ENCODE data around the gene CXCL5.
"Not testable (repeated sequence)": the region's sequence is repeated elsewhere in the genome, so short reads cannot be mapped to it uniquely, and the experiment has no call there.

Gene CXCL5

GRCh38 chr4:73974352-73974751, 24.1 kb downstream of the CXCL5 start:
- DNase-seq (ENCODE audit: low read depth in 1 of 2, low spot score in 1 of 2) = no peak

GRCh38 chr4:73970945-73971344, 27.5 kb downstream of the CXCL5 start:
- no peak for DNase-seq (ENCODE audit: low read depth in 1 of 2, low spot score in 1 of 2)

GRCh38 chr4:73970011-73970410, 28.5 kb downstream of the CXCL5 start:
- no peak for DNase-seq (ENCODE audit: low read depth in 1 of 2, low spot score in 1 of 2)

- DNase-seq (ENCODE audit: low read depth in 1 of 2, low spot score in 1 of 2) = no peak
Measured at GRCh38 chr4:73967866-73968265, 30.6 kb downstream of the CXCL5 start.

GRCh38 chr4:73964862-73965611, 33.4 kb downstream of the CXCL5 start:
- no peak for DNase-seq (ENCODE audit: low read depth in 1 of 2, low spot score in 1 of 2)

GRCh38 chr4:73962724-73963123, 35.8 kb downstream of the CXCL5 start:
- DNase-seq (ENCODE audit: low read depth in 1 of 2, low spot score in 1 of 2) = no peak

GRCh38 chr4:73959041-73959440, 39.4 kb downstream of the CXCL5 start:
- not testable (repeated sequence) for DNase-seq (ENCODE audit: low read depth in 1 of 2, low spot score in 1 of 2)

GRCh38 chr4:73952352-73952751, 46.1 kb downstream of the CXCL5 start:
- no peak for DNase-seq (ENCODE audit: low read depth in 1 of 2, low spot score in 1 of 2)

GRCh38 chr4:73950376-73950920, 48.0 kb downstream of the CXCL5 start:
- not testable (repeated sequence) for DNase-seq (ENCODE audit: low read depth in 1 of 2, low spot score in 1 of 2)

- DNase-seq (ENCODE audit: low read depth in 1 of 2, low spot score in 1 of 2) = no peak
Measured at GRCh38 chr4:73948990-73949706, 49.3 kb downstream of the CXCL5 start.

DNA sequence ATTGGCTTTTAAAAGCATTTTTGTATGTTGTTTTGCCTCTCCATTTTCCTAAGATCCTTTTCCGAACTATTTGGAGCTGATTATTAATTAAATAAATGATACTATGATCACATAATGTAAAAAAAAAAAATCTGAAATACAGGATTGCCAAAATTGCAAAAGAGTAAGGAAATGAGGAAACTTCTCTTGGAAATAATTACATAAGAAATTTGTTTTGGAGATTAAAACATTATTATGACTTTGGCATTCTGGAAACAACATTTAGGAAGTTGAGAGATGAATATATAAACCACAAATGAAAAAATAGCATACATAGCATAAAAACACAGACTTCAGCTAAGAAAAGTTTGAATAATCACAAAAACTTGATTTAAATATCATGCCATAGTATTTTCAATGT, 50.2 kb downstream of the CXCL5 start:
- DNase-seq (ENCODE audit: low read depth in 1 of 2, low spot score in 1 of 2) = no peak

DNA sequence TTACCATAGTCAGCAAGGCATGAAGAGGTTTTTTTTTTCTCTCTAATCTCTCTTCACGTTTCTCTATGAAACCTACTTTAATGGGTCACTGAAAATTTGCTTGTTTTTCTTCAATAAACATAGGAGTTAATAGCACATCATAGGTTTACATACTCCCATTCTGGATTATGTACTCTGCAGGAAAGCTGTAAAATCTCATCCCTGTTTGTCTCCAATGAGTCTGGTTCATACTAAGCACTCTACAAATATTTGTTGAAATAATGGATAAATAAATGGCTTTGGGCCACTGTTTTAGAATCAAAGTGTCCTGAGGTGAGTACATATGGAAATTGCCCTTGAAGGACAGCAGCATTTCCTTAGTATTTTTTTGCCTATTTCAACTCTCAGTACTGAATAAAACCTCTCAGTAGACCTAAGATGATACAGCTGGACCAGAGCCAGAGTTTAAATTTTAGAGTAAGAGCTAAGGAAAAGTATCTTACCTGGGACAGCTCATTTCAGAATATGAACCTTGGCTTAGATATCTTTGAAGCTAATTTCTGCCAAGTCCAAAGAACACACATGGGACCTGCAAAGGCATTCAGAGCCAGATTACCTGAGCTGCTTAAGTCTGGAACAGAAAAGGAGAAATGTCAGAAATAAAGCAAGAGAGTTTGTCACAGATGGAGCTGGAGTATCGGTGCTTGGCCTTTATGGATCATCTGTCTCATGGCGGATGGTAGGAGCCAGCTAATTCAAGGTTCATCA, 51.1 kb downstream of the CXCL5 start:
- DNase-seq (ENCODE audit: low read depth in 1 of 2, low spot score in 1 of 2) = no peak

GRCh38 chr4:73945674-73946449, 52.6 kb downstream of the CXCL5 start:
- DNase-seq (ENCODE audit: low read depth in 1 of 2, low spot score in 1 of 2) = no peak
